Raji (cell line): Measurements from ENCODE around the gene SECISBP2.

Experiments
- POLR2A ChIP-seq: IDR thresholded peaks from 2 replicates; pipeline ENCODE4 v1.6.1; 2011; ENCODE audit warnings: low read depth, low read length, control low read depth; ENCODE audit not compliant: insufficient read depth

The SECISBP2 gene

GRCh38 chr9:89365532-89365912, 47.2 kb downstream of the SECISBP2 start:
- no peak for TF ChIP-seq POLR2A

- no peak for TF ChIP-seq POLR2A
Measured at GRCh38 chr9:89366711-89367110, 48.4 kb downstream of the SECISBP2 start.

DNA sequence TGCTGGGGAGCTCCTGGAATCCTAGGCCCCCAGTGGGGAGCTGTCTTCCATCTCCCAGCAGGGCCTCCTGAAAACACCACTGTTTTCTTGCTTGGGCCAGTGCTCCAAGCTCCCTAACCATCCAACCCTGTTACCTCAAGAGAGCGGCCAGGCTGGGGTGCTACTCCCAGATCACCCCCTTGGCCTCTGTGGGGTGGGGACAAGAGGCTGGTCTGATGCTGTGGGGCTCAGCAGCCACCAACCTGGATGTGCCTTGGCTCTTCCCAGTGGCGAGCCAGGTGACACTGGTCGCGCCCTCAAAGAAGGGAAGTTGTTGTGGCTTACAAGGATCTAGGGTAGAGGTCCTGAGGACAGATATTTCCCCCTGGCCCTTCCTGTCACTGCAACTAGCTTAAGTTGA, 49.0 kb downstream of the SECISBP2 start:
- no peak for TF ChIP-seq POLR2A

DNA sequence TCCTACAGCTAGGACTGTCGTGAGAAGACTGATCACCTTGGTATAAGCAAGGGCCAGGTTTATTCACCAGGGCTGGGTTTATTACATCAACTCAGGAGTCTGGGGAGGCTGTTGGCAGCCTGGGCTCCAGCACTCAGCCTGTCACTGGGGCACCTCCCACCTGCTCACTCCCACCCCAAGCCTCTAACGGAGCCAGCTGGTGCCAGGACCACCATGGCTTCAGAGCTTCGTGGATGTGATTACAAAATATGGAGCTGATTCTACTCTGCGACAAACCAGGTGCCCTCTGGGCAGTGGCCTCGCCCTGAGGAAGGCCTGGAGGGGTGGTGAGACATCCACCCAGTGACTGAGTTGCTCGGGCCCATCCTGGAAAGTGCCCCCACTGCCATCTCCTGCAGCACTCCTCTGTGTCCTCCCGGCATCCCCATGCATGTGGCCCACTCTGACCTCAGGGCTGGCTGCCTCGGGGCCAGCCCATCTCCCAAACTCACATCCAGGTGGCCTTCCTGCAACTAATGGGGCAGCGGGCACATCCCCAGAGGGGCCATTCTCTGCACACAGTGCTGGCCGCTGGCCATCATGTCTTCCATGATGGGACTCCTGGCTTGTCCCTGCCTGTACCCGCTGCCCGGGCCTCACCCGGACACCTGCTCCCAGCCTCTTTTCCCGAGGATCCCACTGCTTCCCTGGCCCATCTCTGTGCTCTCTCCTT, 49.6 kb downstream of the SECISBP2 start:
- TF ChIP-seq POLR2A = no peak

DNA sequence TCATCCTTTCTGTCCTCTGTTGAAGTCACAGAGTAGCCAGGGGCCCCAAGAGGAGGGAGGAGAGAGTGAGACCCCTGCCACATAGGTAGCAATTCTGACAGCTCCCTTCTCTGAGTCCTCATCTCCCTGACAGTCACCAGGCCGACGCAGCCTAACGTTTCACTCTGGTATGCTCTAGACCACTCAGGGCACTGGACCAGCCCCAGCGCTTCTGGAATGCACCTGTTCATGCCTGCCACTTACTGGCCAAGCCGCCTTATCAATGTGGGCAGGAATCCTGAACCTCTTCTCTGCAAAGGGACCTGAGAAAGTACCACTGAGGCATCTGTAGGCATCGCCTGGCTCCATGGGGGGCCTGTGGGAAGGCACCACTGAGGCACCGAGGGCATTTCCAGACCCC, 50.2 kb downstream of the SECISBP2 start:
- TF ChIP-seq POLR2A = no peak

GRCh38 chr9:89368978-89369377, 50.7 kb downstream of the SECISBP2 start:
- TF ChIP-seq POLR2A = no peak

DNA sequence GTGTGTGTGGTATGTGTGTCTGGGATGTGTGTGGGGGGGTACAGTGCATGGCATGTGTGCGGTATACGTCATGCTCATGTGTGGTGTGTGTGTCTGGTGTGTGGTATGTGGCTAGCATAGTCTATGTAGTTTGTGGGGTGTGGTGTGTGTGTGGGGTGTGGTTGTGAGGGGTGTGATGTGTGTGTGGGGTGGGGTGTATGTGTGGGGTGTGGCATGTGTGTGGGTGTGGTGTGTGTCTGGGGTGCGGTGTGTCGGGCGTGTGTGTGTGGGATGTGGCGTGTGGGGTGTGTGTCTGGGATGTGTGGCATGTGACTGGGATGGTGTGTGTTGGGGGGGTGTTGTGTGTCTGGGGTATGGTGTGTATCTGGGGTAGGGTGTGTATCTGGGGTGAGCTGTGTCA, 52.3 kb downstream of the SECISBP2 start:
- TF ChIP-seq POLR2A = no peak

GRCh38 chr9:89372230-89372816, 54.0 kb downstream of the SECISBP2 start:
- TF ChIP-seq POLR2A = no peak

DNA sequence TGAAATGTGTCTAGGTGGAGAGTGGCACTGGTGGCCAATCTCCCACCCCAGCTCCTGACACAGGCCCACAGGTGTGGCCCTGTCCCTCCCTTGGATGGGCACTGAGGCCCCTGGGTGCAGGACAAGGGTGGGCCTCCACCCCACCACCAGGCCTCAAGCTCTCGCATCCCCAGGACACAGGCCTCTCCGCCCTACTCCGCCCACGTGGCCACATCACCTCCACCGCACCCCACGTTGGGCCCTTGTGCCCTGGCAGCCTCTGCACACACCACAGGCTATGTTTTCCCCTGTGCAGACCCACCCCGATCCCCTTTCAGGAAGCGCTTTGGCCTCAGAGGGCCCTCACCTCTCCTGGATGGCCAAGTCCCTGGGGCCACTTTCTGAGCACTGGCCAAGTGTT, 54.7 kb downstream of the SECISBP2 start:
- no peak for TF ChIP-seq POLR2A

GRCh38 chr9:89374176-89374575, 55.9 kb downstream of the SECISBP2 start:
- TF ChIP-seq POLR2A = no peak

DNA sequence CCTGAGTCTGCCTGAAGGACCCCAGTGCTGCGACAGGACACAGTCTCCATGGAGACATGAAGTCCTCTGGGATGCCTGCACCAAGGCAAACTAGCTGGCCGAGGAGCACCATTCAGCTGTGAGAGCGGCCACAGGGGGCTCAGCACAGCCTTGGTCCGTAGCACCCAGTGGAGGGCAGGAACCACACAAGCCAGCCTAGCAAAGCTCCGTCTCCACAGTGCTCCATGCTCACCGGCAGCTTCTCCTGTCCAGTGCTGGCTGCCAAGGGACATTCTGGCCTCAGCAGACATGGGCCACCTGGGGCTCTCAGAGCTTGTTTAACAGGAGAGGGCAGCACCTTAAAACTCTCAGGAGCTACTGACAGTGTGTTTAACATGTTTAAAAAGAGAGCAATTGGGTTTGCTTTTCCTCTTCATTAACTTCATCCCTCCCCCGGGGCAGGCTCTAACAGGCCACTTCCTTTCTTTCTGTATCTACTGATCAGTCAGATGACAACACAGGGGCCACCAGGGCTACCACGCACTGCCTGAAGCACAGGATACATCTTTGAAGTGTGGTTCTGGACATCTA, 57.0 kb downstream of the SECISBP2 start:
- TF ChIP-seq POLR2A = no peak

GRCh38 chr9:89376286-89376685, 58.0 kb downstream of the SECISBP2 start:
- no peak for TF ChIP-seq POLR2A

DNA sequence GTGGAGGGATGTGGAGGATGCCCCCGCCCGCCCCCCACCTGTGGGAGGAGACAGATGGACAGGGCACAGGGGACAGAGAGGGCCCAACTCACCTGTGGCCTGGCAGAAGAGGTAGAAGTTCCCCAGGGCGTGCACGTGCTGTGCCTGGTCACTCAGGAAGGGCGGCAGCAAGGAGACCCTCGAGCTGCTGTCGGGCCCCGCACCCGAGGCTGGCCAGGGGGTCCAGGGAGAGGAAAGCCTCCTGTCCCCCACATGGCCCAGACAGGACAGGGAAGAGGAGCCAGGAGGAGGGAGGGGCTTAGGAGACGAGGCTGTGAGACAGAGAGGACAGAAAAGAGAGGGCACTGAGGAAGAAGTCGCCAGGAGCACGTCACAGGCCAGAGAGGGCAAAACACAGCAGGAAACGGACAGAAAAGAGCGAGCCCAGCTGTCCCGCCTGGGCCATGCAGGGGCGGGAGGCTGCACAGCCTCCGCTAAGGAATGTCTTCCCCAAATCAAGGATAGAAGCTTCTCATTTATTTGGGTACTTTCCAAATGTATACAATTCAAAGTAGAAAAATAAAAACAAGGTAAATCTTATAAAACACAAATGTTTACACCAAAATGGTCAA, 58.5 kb downstream of the SECISBP2 start:
- no peak for TF ChIP-seq POLR2A

DNA sequence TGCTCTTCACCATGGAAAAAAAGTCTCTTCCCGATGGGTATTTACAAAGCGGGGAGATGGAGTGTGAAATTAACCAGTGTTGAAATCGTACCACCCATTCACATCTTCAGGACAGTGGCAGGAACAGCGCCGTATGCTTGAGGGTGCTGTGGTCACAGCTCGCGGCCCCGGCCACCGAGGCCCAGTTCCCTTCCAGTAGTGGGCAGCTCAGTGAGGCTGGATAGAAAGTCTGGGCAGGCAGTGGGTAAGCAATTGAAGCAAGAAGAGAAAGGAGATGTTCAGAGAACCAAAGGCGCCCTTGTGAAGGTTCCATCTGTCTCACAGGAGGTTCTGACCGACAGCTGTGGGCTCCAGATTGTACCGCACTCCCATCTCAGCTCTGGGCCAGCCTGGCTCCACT, 59.1 kb downstream of the SECISBP2 start:
- no peak for TF ChIP-seq POLR2A

- TF ChIP-seq POLR2A = no peak
Measured at GRCh38 chr9:89378541-89378940, 60.2 kb downstream of the SECISBP2 start.

GRCh38 chr9:89379031-89379430, 60.7 kb downstream of the SECISBP2 start:
- TF ChIP-seq POLR2A = no peak
